ENCODE measurements around the gene FXYD5.

The FXYD5 gene

DNA sequence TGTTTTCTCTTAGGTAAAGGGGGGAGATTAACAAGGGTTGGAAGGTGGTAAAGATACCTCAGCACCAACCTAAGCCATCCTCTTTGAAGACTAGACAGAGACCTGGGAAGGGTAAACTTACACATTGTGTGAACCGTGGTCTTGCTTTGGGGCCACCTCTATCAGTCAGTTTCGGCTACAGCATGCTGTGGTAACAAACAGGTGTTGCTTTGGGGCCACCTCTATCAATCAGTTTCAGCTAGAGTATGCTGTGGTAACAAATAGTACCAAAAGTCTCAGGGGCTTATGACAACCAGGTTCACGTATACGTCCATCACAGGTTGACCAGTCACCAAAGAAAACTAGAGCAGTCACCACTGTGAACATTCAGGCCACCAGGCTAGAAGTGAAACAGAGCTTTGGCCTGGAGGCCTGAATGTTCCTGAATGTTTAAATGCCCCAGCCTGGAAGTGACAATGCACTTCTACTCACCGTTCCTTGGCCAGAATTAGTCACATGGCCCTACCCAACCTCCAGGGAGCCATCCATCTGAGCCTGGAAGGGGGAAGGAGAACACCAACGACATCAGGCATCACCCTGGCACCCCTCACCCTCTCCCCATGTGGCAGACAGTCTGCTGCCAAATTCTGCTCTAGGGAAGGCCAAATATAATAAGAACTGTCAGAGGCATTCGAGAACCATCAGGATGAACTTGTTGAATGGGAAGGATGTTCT lies 7.6 kb upstream of the FXYD5 start:
- TF ChIP-seq RARB (CRISPR knock-in tag; IDR thresholded peaks at IDR 0.05) (no peak), TCF4 (CRISPR knock-in tag; IDR thresholded peaks at IDR 0.05; ENCODE audit: borderline replicate concordance) (no peak), ZNF565 (CRISPR knock-in tag; conservative IDR thresholded peaks at IDR 0.05; ENCODE audit: low read depth) (no peak), ZC3H10 (CRISPR knock-in tag; IDR thresholded peaks at IDR 0.05) (no peak), OSR1 (CRISPR knock-in tag; IDR thresholded peaks at IDR 0.05) (no peak), ARNTL (CRISPR knock-in tag; IDR thresholded peaks at IDR 0.05; ENCODE audit: borderline replicate concordance, low read depth) (no peak)
- TF ChIP-seq, protein P1, sequence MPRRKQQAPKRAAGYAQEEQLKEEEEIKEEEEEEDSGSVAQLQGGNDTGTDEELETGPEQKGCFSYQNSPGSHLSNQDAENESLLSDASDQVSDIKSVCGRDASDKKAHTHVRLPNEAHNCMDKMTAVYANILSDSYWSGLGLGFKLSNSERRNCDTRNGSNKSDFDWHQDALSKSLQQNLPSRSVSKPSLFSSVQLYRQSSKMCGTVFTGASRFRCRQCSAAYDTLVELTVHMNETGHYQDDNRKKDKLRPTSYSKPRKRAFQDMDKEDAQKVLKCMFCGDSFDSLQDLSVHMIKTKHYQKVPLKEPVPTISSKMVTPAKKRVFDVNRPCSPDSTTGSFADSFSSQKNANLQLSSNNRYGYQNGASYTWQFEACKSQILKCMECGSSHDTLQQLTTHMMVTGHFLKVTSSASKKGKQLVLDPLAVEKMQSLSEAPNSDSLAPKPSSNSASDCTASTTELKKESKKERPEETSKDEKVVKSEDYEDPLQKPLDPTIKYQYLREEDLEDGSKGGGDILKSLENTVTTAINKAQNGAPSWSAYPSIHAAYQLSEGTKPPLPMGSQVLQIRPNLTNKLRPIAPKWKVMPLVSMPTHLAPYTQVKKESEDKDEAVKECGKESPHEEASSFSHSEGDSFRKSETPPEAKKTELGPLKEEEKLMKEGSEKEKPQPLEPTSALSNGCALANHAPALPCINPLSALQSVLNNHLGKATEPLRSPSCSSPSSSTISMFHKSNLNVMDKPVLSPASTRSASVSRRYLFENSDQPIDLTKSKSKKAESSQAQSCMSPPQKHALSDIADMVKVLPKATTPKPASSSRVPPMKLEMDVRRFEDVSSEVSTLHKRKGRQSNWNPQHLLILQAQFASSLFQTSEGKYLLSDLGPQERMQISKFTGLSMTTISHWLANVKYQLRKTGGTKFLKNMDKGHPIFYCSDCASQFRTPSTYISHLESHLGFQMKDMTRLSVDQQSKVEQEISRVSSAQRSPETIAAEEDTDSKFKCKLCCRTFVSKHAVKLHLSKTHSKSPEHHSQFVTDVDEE (CRISPR knock-in tag; IDR thresholded peaks at IDR 0.05), result no peak
- no peak for ATAC-seq

DNA sequence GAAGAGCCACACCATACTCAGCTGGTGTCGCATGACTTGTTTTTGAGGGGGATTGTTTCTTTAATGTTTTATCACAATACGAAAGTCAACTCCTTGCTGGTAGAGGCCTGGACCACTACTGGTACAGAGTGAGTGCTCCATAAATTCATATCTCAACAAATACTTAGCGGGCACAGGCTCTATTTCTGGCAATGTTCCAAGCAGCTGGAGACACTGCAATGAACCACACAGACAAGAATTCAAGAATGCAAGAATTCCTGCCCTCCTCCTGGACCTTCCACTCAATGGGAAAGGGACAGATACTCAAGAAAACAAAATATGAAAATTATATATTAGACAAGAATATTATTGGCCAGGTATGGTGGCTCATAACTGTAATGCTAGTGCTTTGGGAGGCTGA lies 5.1 kb upstream of the FXYD5 start:
- no peak for ATAC-seq
- TF ChIP-seq CSDC2 (CRISPR knock-in tag; IDR thresholded peaks at IDR 0.05) (no peak), ZFP30 (CRISPR knock-in tag; IDR thresholded peaks at IDR 0.05) (no peak), ISL1 (CRISPR knock-in tag; IDR thresholded peaks at IDR 0.05) (no peak)
- TF ChIP-seq, protein P2, sequence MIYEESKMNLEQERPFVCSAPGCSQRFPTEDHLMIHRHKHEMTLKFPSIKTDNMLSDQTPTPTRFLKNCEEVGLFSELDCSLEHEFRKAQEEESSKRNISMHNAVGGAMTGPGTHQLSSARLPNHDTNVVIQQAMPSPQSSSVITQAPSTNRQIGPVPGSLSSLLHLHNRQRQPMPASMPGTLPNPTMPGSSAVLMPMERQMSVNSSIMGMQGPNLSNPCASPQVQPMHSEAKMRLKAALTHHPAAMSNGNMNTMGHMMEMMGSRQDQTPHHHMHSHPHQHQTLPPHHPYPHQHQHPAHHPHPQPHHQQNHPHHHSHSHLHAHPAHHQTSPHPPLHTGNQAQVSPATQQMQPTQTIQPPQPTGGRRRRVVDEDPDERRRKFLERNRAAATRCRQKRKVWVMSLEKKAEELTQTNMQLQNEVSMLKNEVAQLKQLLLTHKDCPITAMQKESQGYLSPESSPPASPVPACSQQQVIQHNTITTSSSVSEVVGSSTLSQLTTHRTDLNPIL (CRISPR knock-in tag; IDR thresholded peaks at IDR 0.05; ENCODE audit: low read depth), result no peak
- TF ChIP-seq, protein P1 (CRISPR knock-in tag; IDR thresholded peaks at IDR 0.05), result no peak
- TF ChIP-seq, protein P3, sequence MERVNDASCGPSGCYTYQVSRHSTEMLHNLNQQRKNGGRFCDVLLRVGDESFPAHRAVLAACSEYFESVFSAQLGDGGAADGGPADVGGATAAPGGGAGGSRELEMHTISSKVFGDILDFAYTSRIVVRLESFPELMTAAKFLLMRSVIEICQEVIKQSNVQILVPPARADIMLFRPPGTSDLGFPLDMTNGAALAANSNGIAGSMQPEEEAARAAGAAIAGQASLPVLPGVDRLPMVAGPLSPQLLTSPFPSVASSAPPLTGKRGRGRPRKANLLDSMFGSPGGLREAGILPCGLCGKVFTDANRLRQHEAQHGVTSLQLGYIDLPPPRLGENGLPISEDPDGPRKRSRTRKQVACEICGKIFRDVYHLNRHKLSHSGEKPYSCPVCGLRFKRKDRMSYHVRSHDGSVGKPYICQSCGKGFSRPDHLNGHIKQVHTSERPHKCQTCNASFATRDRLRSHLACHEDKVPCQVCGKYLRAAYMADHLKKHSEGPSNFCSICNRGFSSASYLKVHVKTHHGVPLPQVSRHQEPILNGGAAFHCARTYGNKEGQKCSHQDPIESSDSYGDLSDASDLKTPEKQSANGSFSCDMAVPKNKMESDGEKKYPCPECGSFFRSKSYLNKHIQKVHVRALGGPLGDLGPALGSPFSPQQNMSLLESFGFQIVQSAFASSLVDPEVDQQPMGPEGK (CRISPR knock-in tag; IDR thresholded peaks at IDR 0.05; ENCODE audit: borderline replicate concordance), result no peak

DNA sequence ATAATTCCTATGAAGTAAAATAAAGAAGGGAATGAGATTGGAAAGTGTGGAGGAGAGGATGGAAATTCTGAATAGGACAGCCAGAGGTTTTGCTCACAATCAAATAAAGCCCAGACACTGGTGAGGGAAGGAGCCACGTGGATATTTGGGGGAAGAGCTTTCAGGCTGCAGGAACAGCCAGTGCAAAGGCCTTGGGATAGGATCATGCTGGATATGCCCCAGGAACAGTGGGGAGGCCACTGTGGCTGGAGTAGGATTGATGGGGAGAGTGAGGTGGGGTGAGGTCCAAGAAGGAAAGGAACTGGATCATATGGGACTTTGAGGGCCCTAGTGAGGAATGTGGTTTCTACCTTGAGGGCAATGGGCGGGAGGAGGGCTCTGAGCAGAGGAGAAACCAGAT lies 4.1 kb upstream of the FXYD5 start:
- ATAC-seq, result no peak
- TF ChIP-seq, protein P4, sequence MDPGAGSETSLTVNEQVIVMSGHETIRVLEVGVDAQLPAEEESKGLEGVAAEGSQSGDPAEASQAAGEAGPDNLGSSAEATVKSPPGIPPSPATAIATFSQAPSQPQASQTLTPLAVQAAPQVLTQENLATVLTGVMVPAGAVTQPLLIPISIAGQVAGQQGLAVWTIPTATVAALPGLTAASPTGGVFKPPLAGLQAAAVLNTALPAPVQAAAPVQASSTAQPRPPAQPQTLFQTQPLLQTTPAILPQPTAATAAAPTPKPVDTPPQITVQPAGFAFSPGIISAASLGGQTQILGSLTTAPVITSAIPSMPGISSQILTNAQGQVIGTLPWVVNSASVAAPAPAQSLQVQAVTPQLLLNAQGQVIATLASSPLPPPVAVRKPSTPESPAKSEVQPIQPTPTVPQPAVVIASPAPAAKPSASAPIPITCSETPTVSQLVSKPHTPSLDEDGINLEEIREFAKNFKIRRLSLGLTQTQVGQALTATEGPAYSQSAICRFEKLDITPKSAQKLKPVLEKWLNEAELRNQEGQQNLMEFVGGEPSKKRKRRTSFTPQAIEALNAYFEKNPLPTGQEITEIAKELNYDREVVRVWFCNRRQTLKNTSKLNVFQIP (CRISPR knock-in tag; IDR thresholded peaks at IDR 0.05; ENCODE audit: borderline replicate concordance, low read depth), result no peak
- TF ChIP-seq, protein P2 (CRISPR knock-in tag; IDR thresholded peaks at IDR 0.05; ENCODE audit: low read depth), result no peak
- TF ChIP-seq GLIS3 (CRISPR knock-in tag; IDR thresholded peaks at IDR 0.05), result no peak
- TF ChIP-seq ZC3H10 (CRISPR knock-in tag; IDR thresholded peaks at IDR 0.05), result no peak
- TF ChIP-seq, protein P3 (CRISPR knock-in tag; IDR thresholded peaks at IDR 0.05; ENCODE audit: borderline replicate concordance), result no peak
- no peak for TF ChIP-seq ZNF8 (CRISPR knock-in tag; IDR thresholded peaks at IDR 0.05)
- TF ChIP-seq SNAI2 (CRISPR knock-in tag; IDR thresholded peaks at IDR 0.05), result no peak
- TF ChIP-seq BACH2 (CRISPR knock-in tag; IDR thresholded peaks at IDR 0.05; ENCODE audit: borderline replicate concordance), result no peak
- no peak for TF ChIP-seq CSDC2 (CRISPR knock-in tag; IDR thresholded peaks at IDR 0.05)
- TF ChIP-seq, protein P5, sequence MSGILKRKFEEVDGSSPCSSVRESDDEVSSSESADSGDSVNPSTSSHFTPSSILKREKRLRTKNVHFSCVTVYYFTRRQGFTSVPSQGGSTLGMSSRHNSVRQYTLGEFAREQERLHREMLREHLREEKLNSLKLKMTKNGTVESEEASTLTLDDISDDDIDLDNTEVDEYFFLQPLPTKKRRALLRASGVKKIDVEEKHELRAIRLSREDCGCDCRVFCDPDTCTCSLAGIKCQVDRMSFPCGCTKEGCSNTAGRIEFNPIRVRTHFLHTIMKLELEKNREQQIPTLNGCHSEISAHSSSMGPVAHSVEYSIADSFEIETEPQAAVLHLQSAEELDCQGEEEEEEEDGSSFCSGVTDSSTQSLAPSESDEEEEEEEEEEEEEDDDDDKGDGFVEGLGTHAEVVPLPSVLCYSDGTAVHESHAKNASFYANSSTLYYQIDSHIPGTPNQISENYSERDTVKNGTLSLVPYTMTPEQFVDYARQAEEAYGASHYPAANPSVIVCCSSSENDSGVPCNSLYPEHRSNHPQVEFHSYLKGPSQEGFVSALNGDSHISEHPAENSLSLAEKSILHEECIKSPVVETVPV (CRISPR knock-in tag; IDR thresholded peaks at IDR 0.05), result no peak
- TF ChIP-seq OSR1 (CRISPR knock-in tag; IDR thresholded peaks at IDR 0.05), result no peak

All from SK-N-SH treated with all-trans-retinoic acid at 6 μM for 48 hours (cell line).